Aorta (tissue), 5 donors: ENCODE results near the gene GABRB3. TPM values are rescaled to one million over a fixed set of nuclear protein-coding genes. Genes with fewer than 3 reads are reported as not detected.

Experiments used
- ATAC-seq: fragments of 200-7000 bp; cut with Tn5 transposase; one replicate; pipeline ENCODE4 v1.9.1; 2022; ENCODE audit warnings: moderate library complexity; ENCODE audit not compliant: low FRiP score
- DNase-seq, 2 donors: peaks; one replicate each; pipeline ENCODE4 v3.0.0-alpha.2; 2020
- H3K27ac ChIP-seq, 2 donors: one replicate each; pipeline ENCODE4 v1.5.1; 2013; ENCODE audit warnings: low read length in 2 of 2, mild to moderate bottlenecking in 2 of 2, moderate library complexity in 2 of 2, control low read depth in 1 of 2, inconsistent platforms in 1 of 2, low read depth in 1 of 2
- H3K27me3 ChIP-seq, 2 donors: one replicate each; pipeline ENCODE4 v1.6.1; 2013; ENCODE audit warnings: control low read depth in 1 of 2, low read length in 1 of 2, mild to moderate bottlenecking in 1 of 2, moderate library complexity in 1 of 2; ENCODE audit not compliant: insufficient read depth in 2 of 2, control insufficient read depth in 1 of 2
- H3K36me3 ChIP-seq, 2 donors: one replicate each; pipeline ENCODE4 v1.6.1; 2013; ENCODE audit warnings: control low read depth in 1 of 2, low read length in 1 of 2, mild to moderate bottlenecking in 1 of 2; ENCODE audit not compliant: insufficient read depth in 2 of 2, control insufficient read depth in 1 of 2
- H3K4me1 ChIP-seq, 2 donors: one replicate each; pipeline ENCODE4 v1.6.1; 2013; ENCODE audit warnings: low read length in 2 of 2, control low read depth in 1 of 2, mild to moderate bottlenecking in 1 of 2, moderate library complexity in 1 of 2; ENCODE audit not compliant: insufficient read depth in 2 of 2, control insufficient read depth in 1 of 2
- H3K4me3 ChIP-seq, 2 donors: one replicate each; pipeline ENCODE4 v1.5.1; 2013; ENCODE audit warnings: low read length in 2 of 2, control low read depth in 1 of 2, mild to moderate bottlenecking in 1 of 2
- H3K9me3 ChIP-seq: one replicate; pipeline ENCODE4 v1.6.1; 2013; ENCODE audit warnings: mild to moderate bottlenecking, low read length; ENCODE audit not compliant: control insufficient read depth
- WGBS, 2 donors: extraction: QIAGEN DNeasy Blood & Tissue Kit; methylation state at CpG; one replicate each; pipeline ENCODE4 v1.1.7; 2013; 5-methylcytosine and 5-hydroxymethylcytosine counted together
- intact Hi-C, 2 donors: fragments of 100-400 bp; cut with DNase I; formaldehyde crosslinking; loops; one replicate each; pipeline versions ENCODE4 v1.14.2 to v1.15.0; 2022
- polyA plus RNA-seq, 2 donors: library from polyadenylated mRNA; stranded (reverse); fragments of 200-250 nt; gene quantifications; one replicate each; pipeline ENCODE4 v1.2.3, GENCODE V29; 2013
- total RNA-seq, 2 donors: library from RNA; stranded (reverse); fragmentation: NEBNext Ultra II Directional; extraction: Animal tissue kit (Norgen Biotek cat#: 25700); gene quantifications; one replicate each; pipeline ENCODE4 v1.2.1, GENCODE V29; 2021
- donor health status: healthy with polysubstance abuse.
- donor health status: Bipolar disorder and iron deficiency.
- donor health status: DM: no; HTN: no; CAD: no.
- donor health status: DM: no; HTN: no; CAD: no.
- donor health status: DM: yes; HTN: yes; CAD: no.

The GABRB3 gene
- total and polyA plus RNA-seq, 4 donors = 0.50 to 1.1 (median 0.92) TPM

- no peak for DNase-seq
- H3K27me3 ChIP-seq = no peaks in the 10 kb centered on the region
- no peaks in the 10 kb centered on the region for H3K4me1 ChIP-seq
- no peaks in the 10 kb centered on the region for H3K36me3 ChIP-seq
- H3K27ac ChIP-seq = no peak overlapping the region
- peaks cover 5% of the 10 kb centered on the region for H3K9me3 ChIP-seq
- WGBS, 2 donors = 59% methylated on average over 6 of the region's 6 CpGs
- intact Hi-C loops = no loop called here
- ATAC-seq = no peak
- no peak overlapping the region for H3K4me3 ChIP-seq
These were observed 75.0 kb downstream of the GABRB3 start for GRCh38 chr15:26697913-26698312.

- no peak for ATAC-seq
- Histone ChIP-seq H3K9me3 (no peaks in the 10 kb centered on the region), H3K4me3 (no peak overlapping the region), H3K27me3 (no peaks in the 10 kb centered on the region), H3K4me1 (no peaks in the 10 kb centered on the region), H3K36me3 (no peaks in the 10 kb centered on the region), H3K27ac (no peak overlapping the region)
- intact Hi-C loops = no loop called here
- DNase-seq = no peak
- WGBS, 2 donors = 50 to 54% methylated on average over 4 of the region's 4 CpGs
These were observed 81.6 kb downstream of the GABRB3 start for GRCh38 chr15:26691249-26691648.

- ATAC-seq (no peak), DNase-seq (no peak)
- H3K4me3 ChIP-seq = no peak overlapping the region
- no peaks in the 10 kb centered on the region for H3K4me1 ChIP-seq
- no peaks in the 10 kb centered on the region for H3K9me3 ChIP-seq
- 22 to 42% methylated on average over 2 of the region's 2 CpGs for WGBS, 2 donors
- intact Hi-C loops = no loop called here
- H3K27me3 ChIP-seq = no peaks in the 10 kb centered on the region
- no peak overlapping the region for H3K27ac ChIP-seq
- no peaks in the 10 kb centered on the region for H3K36me3 ChIP-seq
These were observed 82.1 kb downstream of the GABRB3 start for GRCh38 chr15:26690778-26691177.

- no peak for DNase-seq
These were observed 83.4 kb downstream of the GABRB3 start for GRCh38 chr15:26689462-26689861.

GRCh38 chr15:26686547-26687187, 86.2 kb downstream of the GABRB3 start:
- no peaks in the 10 kb centered on the region for H3K27me3 ChIP-seq
- H3K4me3 ChIP-seq = no peak overlapping the region
- 82 to 84% methylated on average over 11 of the region's 11 CpGs for WGBS, 2 donors
- intact Hi-C loops = no loop called here
- DNase-seq (no peak), ATAC-seq (no peak)
- H3K4me1 ChIP-seq = no peaks in the 10 kb centered on the region
- H3K36me3 ChIP-seq = no peaks in the 10 kb centered on the region
- H3K27ac ChIP-seq = no peak overlapping the region
- no peaks in the 10 kb centered on the region for H3K9me3 ChIP-seq

More at GRCh38 chr15:26689462-26689861, 83.4 kb downstream of the GABRB3 start:
- Histone ChIP-seq H3K36me3 (no peaks in the 10 kb centered on the region), H3K27me3 (no peaks in the 10 kb centered on the region), H3K27ac (no peak overlapping the region), H3K4me3 (no peak overlapping the region), H3K9me3 (no peaks in the 10 kb centered on the region), H3K4me1 (no peaks in the 10 kb centered on the region)
- intact Hi-C loops = no loop called here
- WGBS, 2 donors = 30 to 43% methylated on average over 7 of the region's 7 CpGs
- no peak for ATAC-seq

GRCh38 chr15:26682598-26683164, 90.2 kb downstream of the GABRB3 start:
- ATAC-seq (no peak), DNase-seq (no peak)
- WGBS, 2 donors = 59 to 64% methylated on average over 5 of the region's 5 CpGs
- Histone ChIP-seq H3K4me1 (no peaks in the 10 kb centered on the region), H3K36me3 (no peaks in the 10 kb centered on the region), H3K27me3 (no peaks in the 10 kb centered on the region), H3K4me3 (no peak overlapping the region), H3K9me3 (no peaks in the 10 kb centered on the region), H3K27ac (no peak overlapping the region)
- intact Hi-C loops = no loop called here

- no peaks in the 10 kb centered on the region for H3K27me3 ChIP-seq
- H3K27ac ChIP-seq = no peak overlapping the region
- no peaks in the 10 kb centered on the region for H3K9me3 ChIP-seq
- intact Hi-C loops = no loop called here
- H3K4me1 ChIP-seq = no peaks in the 10 kb centered on the region
- H3K36me3 ChIP-seq = no peaks in the 10 kb centered on the region
- DNase-seq (no peak), ATAC-seq (no peak)
- 83 to 87% methylated on average over 3 of the region's 3 CpGs for WGBS, 2 donors
- no peak overlapping the region for H3K4me3 ChIP-seq
These were observed 92.9 kb downstream of the GABRB3 start for GRCh38 chr15:26679927-26680326.

- no peaks in the 10 kb centered on the region for H3K36me3 ChIP-seq
- no peaks in the 10 kb centered on the region for H3K27me3 ChIP-seq
- DNase-seq (no peak), ATAC-seq (no peak)
- H3K27ac ChIP-seq = no peak overlapping the region
- no peaks in the 10 kb centered on the region for H3K4me1 ChIP-seq
- intact Hi-C loops = no loop called here
- WGBS, 2 donors = 61 to 70% methylated on average over 3 of the region's 3 CpGs
- no peaks in the 10 kb centered on the region for H3K9me3 ChIP-seq
- no peak overlapping the region for H3K4me3 ChIP-seq
These were observed 96.8 kb downstream of the GABRB3 start for GRCh38 chr15:26676115-26676514.

GRCh38 chr15:26674467-26674866, 98.4 kb downstream of the GABRB3 start:
- no peak overlapping the region for H3K4me3 ChIP-seq
- 56 to 63% methylated on average over 4 of the region's 4 CpGs for WGBS, 2 donors
- DNase-seq (no peak), ATAC-seq (no peak)
- H3K36me3 ChIP-seq = no peaks in the 10 kb centered on the region
- no peaks in the 10 kb centered on the region for H3K27me3 ChIP-seq
- no peaks in the 10 kb centered on the region for H3K9me3 ChIP-seq
- intact Hi-C loops = no loop called here
- no peaks in the 10 kb centered on the region for H3K4me1 ChIP-seq
- H3K27ac ChIP-seq = no peak overlapping the region
